Neuron (in vitro differentiated cells): ENCODE data around the gene ST8SIA3.
"Not testable (repeated sequence)": the region's sequence is repeated elsewhere in the genome, so short reads cannot be mapped to it uniquely, and the experiment has no call there.

Source experiments
- H2AFZ ChIP-seq: one replicate; pipeline ENCODE4 v1.6.1; 2013; ENCODE audit warnings: low read depth, mild to moderate bottlenecking, inconsistent platforms, low read length, moderate library complexity
- H3K27me3 ChIP-seq: one replicate; pipeline ENCODE4 v1.6.1; 2013; ENCODE audit warnings: low read length; ENCODE audit not compliant: insufficient read depth
- H3K36me3 ChIP-seq: one replicate; pipeline ENCODE4 v1.6.1; 2013; ENCODE audit warnings: low read length; ENCODE audit not compliant: insufficient read depth
- H3K4me1 ChIP-seq: one replicate; pipeline ENCODE4 v1.6.1; 2013; ENCODE audit warnings: low read length; ENCODE audit not compliant: insufficient read depth
- H3K4me3 ChIP-seq: 2 replicates; pipeline ENCODE4 v1.5.1; 2013; ENCODE audit warnings: mild to moderate bottlenecking, low read length, moderate library complexity
- H3K9me3 ChIP-seq: one replicate; pipeline ENCODE4 v1.6.1; 2013; ENCODE audit warnings: low read length

ST8SIA3 gene

DNA sequence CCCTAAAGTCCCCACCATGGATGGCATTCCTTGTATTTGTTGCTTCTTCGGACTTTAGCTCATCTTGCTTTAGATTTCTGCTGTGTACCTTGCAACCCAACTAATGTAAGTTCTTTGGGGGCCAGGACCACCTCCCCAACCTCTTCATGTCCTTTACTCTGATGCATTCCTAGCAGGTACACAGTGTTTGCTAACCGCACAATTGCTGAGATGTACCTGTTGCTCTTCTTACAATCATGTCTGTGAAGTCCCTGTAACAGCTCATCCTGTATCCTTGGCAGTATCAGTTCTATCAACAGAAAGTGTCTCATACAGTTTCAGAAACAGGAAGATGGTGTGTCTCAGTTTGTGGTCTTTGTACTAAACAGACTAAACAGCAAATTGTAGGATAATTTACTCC is 24.1 kb downstream of the ST8SIA3 start:
- H2AFZ ChIP-seq, result no peak overlapping the region
- H3K36me3 ChIP-seq, result no peaks in the 10 kb centered on the region
- no peaks in the 10 kb centered on the region for H3K9me3 ChIP-seq
- no peak overlapping the region for H3K4me3 ChIP-seq
- peaks cover 4% of the 10 kb centered on the region for H3K27me3 ChIP-seq
- H3K4me1 ChIP-seq, result no peaks in the 10 kb centered on the region

- peaks cover 6% of the 10 kb centered on the region for H3K27me3 ChIP-seq
- H3K4me3 ChIP-seq, result no peak overlapping the region
- H3K4me1 ChIP-seq, result no peaks in the 10 kb centered on the region
Measured at GRCh38 chr18:57389271-57389670, 36.9 kb downstream of the ST8SIA3 start.

DNA sequence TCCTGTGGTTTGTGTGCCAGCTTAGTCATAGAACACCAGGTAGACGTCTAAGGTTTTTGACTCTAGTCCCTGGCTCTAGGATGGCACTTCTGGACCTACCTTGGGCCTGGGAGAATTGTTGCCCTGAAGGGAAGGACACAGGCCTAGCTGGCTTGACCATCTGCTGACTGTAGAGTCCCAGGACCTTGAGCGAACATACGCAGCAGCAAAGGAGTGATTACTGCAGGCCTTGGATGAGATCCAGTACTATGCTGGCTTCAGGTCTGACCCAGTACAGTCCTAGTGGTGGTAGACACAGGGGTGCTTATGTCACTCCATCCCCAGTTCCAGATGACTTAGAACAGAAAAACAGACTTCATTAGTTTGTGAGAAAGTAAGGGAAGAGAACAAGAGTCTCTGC is 37.7 kb downstream of the ST8SIA3 start:
- H3K4me3 ChIP-seq, result no peak overlapping the region
- H3K27me3 ChIP-seq, result peaks cover 6% of the 10 kb centered on the region
- no peaks in the 10 kb centered on the region for H3K4me1 ChIP-seq
- no peak overlapping the region for H2AFZ ChIP-seq
- H3K9me3 ChIP-seq, result no peaks in the 10 kb centered on the region
- H3K36me3 ChIP-seq, result no peaks in the 10 kb centered on the region

More at GRCh38 chr18:57389271-57389670, 36.9 kb downstream of the ST8SIA3 start:
- H3K36me3 ChIP-seq, result no peaks in the 10 kb centered on the region
- H3K9me3 ChIP-seq, result no peaks in the 10 kb centered on the region
- no peak overlapping the region for H2AFZ ChIP-seq

DNA sequence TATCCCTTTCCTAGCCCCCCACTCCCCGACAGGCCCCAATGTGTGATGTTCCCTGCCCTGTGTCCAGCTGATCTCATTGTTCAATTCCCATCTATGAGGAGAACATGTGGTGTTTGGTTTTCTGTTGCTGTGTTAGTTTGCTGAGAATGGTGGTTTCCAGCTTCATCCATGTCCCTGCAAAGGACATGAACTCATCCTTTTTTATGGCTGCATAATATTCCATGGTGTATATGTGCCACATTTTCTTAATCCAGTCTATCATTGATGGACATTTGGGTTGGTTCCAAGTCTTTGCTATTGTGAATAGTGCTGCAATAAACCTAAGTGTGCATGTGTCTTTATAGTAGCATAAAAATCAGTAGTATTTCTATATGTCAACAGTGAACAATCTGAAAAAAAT is 42.4 kb downstream of the ST8SIA3 start:
- not testable (repeated sequence) for H2AFZ ChIP-seq, H3K9me3 ChIP-seq, H3K36me3 ChIP-seq, H3K4me1 ChIP-seq, H3K4me3 ChIP-seq, H3K27me3 ChIP-seq

GRCh38 chr18:57396831-57397230 is 44.5 kb downstream of the ST8SIA3 start:
- H3K4me3 ChIP-seq, H3K36me3 ChIP-seq, H2AFZ ChIP-seq, H3K4me1 ChIP-seq, H3K9me3 ChIP-seq: not testable (repeated sequence)
- peaks cover 10% of the 10 kb centered on the region for H3K27me3 ChIP-seq

GRCh38 chr18:57397440-57398132 is 45.2 kb downstream of the ST8SIA3 start:
- H3K4me3 ChIP-seq, result no peak overlapping the region
- H3K27me3 ChIP-seq, result peaks cover 10% of the 10 kb centered on the region
- H3K4me1 ChIP-seq, result no peaks in the 10 kb centered on the region
- H3K9me3 ChIP-seq, result no peaks in the 10 kb centered on the region
- no peaks in the 10 kb centered on the region for H3K36me3 ChIP-seq
- H2AFZ ChIP-seq, result no peak overlapping the region

- Histone ChIP-seq H3K4me1 (no peaks in the 10 kb centered on the region), H3K9me3 (peaks cover 3% of the 10 kb centered on the region), H3K27me3 (peaks cover 7% of the 10 kb centered on the region), H3K4me3 (no peak overlapping the region), H2AFZ (no peak overlapping the region), H3K36me3 (no peaks in the 10 kb centered on the region)
Measured at GRCh38 chr18:57404345-57404744, 52.0 kb downstream of the ST8SIA3 start.

DNA sequence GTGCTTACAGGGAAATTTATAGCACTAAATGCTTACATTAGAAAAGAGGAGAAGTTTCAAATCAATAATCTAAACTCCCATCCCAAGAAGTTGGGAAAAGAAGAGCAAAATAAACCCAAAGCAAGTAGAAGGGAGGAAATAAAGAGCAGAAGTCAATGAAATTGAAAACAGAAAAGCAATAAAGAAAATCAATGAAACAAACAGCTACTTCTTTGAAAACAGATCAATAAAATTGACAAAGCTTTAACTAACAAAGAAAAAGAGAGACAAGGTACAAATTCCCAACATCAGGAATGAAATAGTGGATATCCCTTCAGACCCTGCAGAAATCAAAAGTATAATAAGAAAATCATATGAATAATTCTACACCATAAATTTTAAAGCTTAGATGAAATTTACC is 57.3 kb downstream of the ST8SIA3 start:
- Histone ChIP-seq H3K9me3 (peaks cover 3% of the 10 kb centered on the region), H3K4me1 (no peaks in the 10 kb centered on the region), H2AFZ (no peak overlapping the region), H3K27me3 (peaks cover 2% of the 10 kb centered on the region), H3K4me3 (no peak overlapping the region), H3K36me3 (no peaks in the 10 kb centered on the region)

DNA sequence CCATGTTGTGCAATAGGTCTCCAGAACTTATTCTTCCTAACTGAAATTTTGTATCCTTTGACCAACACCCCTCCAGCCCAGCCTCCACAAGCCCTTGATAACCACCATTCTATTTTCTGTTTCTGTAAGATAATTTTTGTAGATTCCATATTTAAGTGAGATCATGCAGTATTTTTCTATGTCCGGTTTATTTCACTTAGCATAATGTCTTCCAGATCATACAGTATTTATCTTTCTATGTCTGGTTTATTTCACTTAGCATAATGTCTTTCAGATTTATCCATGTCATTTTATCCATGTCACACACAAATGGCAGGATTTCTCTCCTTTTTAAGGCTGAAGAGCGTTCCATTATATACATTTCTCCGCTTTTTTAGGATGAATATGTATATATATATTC is 58.4 kb downstream of the ST8SIA3 start:
- H3K36me3 ChIP-seq, result no peaks in the 10 kb centered on the region
- H3K27me3 ChIP-seq, result peaks cover 5% of the 10 kb centered on the region
- H3K4me1 ChIP-seq, result no peaks in the 10 kb centered on the region
- no peak overlapping the region for H3K4me3 ChIP-seq
- peaks cover 3% of the 10 kb centered on the region for H3K9me3 ChIP-seq
- no peak overlapping the region for H2AFZ ChIP-seq

DNA sequence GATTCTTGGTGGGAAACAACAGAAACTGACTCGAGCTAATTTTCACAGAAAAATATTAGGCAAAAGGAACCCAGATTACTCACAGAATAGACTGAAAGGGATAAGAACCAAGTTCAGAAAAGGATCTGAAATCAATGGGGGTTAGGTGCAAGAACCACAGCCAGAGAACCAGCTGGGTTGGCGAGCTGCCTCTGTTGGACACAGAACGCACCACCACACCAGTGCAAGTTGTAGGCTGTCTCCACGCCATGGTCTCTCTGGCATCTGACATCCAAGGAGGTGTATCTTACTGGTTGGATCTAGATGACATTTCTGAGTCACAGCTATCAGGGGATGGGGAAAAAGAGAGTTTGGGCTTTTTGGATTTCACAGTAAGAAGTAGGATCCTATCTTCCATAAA is 64.2 kb downstream of the ST8SIA3 start:
- no peak overlapping the region for H3K4me3 ChIP-seq
- H3K9me3 ChIP-seq, result no peaks in the 10 kb centered on the region
- peaks cover 10% of the 10 kb centered on the region for H3K27me3 ChIP-seq
- H2AFZ ChIP-seq, result no peak overlapping the region
- no peaks in the 10 kb centered on the region for H3K36me3 ChIP-seq
- no peaks in the 10 kb centered on the region for H3K4me1 ChIP-seq
